ENCODE data around the gene C22orf39.

DNA sequence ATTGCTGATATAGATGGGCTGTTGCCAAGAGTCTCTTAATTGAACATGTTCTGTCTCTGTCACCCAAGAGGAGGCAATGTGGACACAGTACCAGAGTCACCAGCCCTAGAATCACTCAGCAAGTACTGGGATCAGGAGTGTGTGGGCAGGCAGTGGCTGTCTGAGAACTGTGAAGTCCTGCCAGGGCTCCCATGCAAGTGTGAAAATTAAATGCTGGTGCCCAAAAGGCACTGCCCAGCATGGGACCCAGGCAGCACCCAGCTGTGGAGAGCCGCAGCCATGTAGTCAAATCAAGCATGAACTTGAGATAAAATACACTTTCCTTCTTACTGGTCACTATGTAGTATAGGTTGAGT lies 35.8 kb downstream of the C22orf39 start:
- TF ChIP-seq, protein P1, sequence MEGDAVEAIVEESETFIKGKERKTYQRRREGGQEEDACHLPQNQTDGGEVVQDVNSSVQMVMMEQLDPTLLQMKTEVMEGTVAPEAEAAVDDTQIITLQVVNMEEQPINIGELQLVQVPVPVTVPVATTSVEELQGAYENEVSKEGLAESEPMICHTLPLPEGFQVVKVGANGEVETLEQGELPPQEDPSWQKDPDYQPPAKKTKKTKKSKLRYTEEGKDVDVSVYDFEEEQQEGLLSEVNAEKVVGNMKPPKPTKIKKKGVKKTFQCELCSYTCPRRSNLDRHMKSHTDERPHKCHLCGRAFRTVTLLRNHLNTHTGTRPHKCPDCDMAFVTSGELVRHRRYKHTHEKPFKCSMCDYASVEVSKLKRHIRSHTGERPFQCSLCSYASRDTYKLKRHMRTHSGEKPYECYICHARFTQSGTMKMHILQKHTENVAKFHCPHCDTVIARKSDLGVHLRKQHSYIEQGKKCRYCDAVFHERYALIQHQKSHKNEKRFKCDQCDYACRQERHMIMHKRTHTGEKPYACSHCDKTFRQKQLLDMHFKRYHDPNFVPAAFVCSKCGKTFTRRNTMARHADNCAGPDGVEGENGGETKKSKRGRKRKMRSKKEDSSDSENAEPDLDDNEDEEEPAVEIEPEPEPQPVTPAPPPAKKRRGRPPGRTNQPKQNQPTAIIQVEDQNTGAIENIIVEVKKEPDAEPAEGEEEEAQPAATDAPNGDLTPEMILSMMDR (IDR thresholded peaks at IDR 0.05) = no peak
- no peak for TF ChIP-seq POLR2A (IDR thresholded peaks at IDR 0.05)
